HG02943 (cell line): Measurements from ENCODE around the gene NGDN.
"Not testable (repeated sequence)": the region's sequence is repeated elsewhere in the genome, so short reads cannot be mapped to it uniquely, and the experiment has no call there.

Source experiments
- ATAC-seq: cut with Tn5 transposase; IDR thresholded peaks from one replicate; pipeline ENCODE4 v1.9.1; 2021; ENCODE audit warnings: mild to moderate bottlenecking, low read depth, moderate library complexity; ENCODE audit not compliant: unreplicated experiment

The NGDN gene

GRCh38 chr14:23438101-23438971 is 31.2 kb upstream of the NGDN start:
- ATAC-seq, result no peak

- no peak for ATAC-seq
Observed at GRCh38 chr14:23439107-23439835, 30.2 kb upstream of the NGDN start.

- no peak for ATAC-seq
Observed at GRCh38 chr14:23441076-23441475, 28.4 kb upstream of the NGDN start.

- no peak for ATAC-seq
Observed at GRCh38 chr14:23442721-23443356, 26.7 kb upstream of the NGDN start.

- no peak for ATAC-seq
Observed at GRCh38 chr14:23443411-23443812, 26.1 kb upstream of the NGDN start.

- no peak for ATAC-seq
Observed at GRCh38 chr14:23443881-23444280, 25.6 kb upstream of the NGDN start.

- ATAC-seq, result no peak
Observed at GRCh38 chr14:23444314-23444713, 25.2 kb upstream of the NGDN start.

GRCh38 chr14:23445773-23446172 is 23.7 kb upstream of the NGDN start:
- no peak for ATAC-seq

GRCh38 chr14:23446291-23446851 is 23.1 kb upstream of the NGDN start:
- ATAC-seq, result no peak

GRCh38 chr14:23447361-23448350 is 21.8 kb upstream of the NGDN start:
- ATAC-seq, result no peak

GRCh38 chr14:23449314-23449713 is 20.2 kb upstream of the NGDN start:
- no peak for ATAC-seq

GRCh38 chr14:23450379-23450778 is 19.1 kb upstream of the NGDN start:
- no peak for ATAC-seq

GRCh38 chr14:23452237-23452636 is 17.3 kb upstream of the NGDN start:
- no peak for ATAC-seq

- ATAC-seq, result no peak
Observed at GRCh38 chr14:23454445-23454856, 15.1 kb upstream of the NGDN start.

GRCh38 chr14:23456883-23457586 is 12.5 kb upstream of the NGDN start:
- ATAC-seq, result not testable (repeated sequence)

- no peak for ATAC-seq
Observed at GRCh38 chr14:23457587-23458445, 11.7 kb upstream of the NGDN start.

GRCh38 chr14:23460960-23461359 is 8.5 kb upstream of the NGDN start:
- no peak for ATAC-seq

- no peak for ATAC-seq
Observed at GRCh38 chr14:23464700-23465099, 4.8 kb upstream of the NGDN start.
